Sigmoid colon (tissue), 4 donors: Measurements from ENCODE around the gene EGR2.

Experiments used
- POLR2A ChIP-seq, 2 donors: fragments of 450-650 bp; IDR thresholded peaks; one replicate each; pipeline ENCODE4 v1.6.1; 2016; ENCODE audit warnings: antibody characterized with exemption in 2 of 2, mild to moderate bottlenecking in 2 of 2, moderate library complexity in 2 of 2
- POLR2AphosphoS5 ChIP-seq, 4 donors: sonication (generic); formaldehyde crosslinking; IDR thresholded peaks; one replicate each; pipeline ENCODE4 v1.6.1; 2017; ENCODE audit warnings: antibody characterized with exemption in 4 of 4
- TF ChIP-seq, protein P1 (sequence below), 4 experiments: fragments of 450-650 bp in 3 of 4; fragments of 200-600 bp in 1 of 4; IDR thresholded peaks; one replicate each; pipeline ENCODE4 v1.5.1; 2016 to 2019; ENCODE audit warnings: antibody characterized with exemption in 4 of 4, mild to moderate bottlenecking in 3 of 4, moderate library complexity in 2 of 4

DNA sequence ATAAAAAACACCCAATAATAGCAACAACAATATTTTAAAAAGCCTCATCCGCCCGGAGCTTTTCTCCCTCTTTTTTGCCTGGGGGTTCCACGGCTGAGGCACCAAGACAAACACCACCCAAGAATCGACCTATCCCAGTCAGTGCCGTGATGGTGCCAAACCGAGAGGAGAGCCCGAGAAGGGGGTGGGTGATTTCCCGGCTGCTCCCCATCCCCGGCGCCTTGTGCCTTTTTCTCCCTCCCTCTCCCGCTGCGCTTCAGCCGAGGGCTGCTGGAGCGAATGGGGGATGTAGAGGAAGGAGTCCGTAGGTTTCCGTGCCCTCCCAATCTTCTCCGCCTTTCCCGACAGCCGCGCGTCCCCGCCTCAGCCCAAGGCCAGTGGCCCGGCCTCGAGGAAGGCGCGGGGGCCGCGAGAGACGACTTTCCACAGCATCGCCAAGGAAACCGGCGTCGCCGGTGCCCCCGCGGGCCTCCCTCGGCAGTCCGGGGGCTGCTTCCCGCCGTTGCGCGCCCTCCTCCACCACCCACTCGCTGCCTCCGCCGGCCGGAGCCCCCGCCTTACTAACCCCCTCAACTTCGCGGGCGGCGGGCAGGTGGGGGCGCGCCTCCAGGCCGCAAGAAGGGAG lies 1.3 kb downstream of the EGR2 start:
- TF ChIP-seq POLR2A (IDR thresholded peaks at IDR 0.05) (no peak), POLR2AphosphoS5 (IDR thresholded peaks at IDR 0.05) (no peak)
- TF ChIP-seq, protein P1, sequence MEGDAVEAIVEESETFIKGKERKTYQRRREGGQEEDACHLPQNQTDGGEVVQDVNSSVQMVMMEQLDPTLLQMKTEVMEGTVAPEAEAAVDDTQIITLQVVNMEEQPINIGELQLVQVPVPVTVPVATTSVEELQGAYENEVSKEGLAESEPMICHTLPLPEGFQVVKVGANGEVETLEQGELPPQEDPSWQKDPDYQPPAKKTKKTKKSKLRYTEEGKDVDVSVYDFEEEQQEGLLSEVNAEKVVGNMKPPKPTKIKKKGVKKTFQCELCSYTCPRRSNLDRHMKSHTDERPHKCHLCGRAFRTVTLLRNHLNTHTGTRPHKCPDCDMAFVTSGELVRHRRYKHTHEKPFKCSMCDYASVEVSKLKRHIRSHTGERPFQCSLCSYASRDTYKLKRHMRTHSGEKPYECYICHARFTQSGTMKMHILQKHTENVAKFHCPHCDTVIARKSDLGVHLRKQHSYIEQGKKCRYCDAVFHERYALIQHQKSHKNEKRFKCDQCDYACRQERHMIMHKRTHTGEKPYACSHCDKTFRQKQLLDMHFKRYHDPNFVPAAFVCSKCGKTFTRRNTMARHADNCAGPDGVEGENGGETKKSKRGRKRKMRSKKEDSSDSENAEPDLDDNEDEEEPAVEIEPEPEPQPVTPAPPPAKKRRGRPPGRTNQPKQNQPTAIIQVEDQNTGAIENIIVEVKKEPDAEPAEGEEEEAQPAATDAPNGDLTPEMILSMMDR (IDR thresholded peaks at IDR 0.05), result no peak
